ENCODE data around the gene QRICH1. TPM values are rescaled to one million over a fixed set of nuclear protein-coding genes. Genes with fewer than 3 reads are reported as not detected.

Gene QRICH1
- total and polyA plus RNA-seq, 7 donors = 21.5 to 83.9 (median 52.8) TPM

- WGBS, 3 donors = 29 to 37% (median 32%) methylated on average over 10 of the region's 10 CpGs
- DNase-seq (no peak), ATAC-seq (no peak)
- Histone ChIP-seq H3K9me3 (no peaks in the 10 kb centered on the region), H3K27me3 (ENCODE audit: insufficient read depth in 3 of 3, low read length in 2 of 3) (no peaks in the 10 kb centered on the region), H3K4me3 (peak overlapping the region; percentile 98), H3K27ac (peak overlapping the region; percentile 95), H3K36me3 (ENCODE audit: insufficient read depth in 1 of 2, low read depth in 1 of 2) (peaks cover 11 to 78% of the 10 kb centered on the region in 2 donors), H3K4me1 (peaks cover 16% of the 10 kb centered on the region)
- intact Hi-C loops (cut with DNase I) = no loop called here
- no peak for TF ChIP-seq CTCF (IDR thresholded peaks at IDR 0.05)
These were observed 25.2 kb upstream of the QRICH1 start for GRCh38 chr3:49119036-49119435.

- DNase-seq (no peak), ATAC-seq (no peak)
- no peak for TF ChIP-seq CTCF (IDR thresholded peaks at IDR 0.05)
- intact Hi-C loops (cut with DNase I) = no loop called here
- Histone ChIP-seq H3K4me3 (no peak overlapping the region), H3K27me3 (ENCODE audit: insufficient read depth in 3 of 3, low read length in 2 of 3) (no peaks in the 10 kb centered on the region), H3K9me3 (no peaks in the 10 kb centered on the region), H3K36me3 (ENCODE audit: insufficient read depth in 1 of 2, low read depth in 1 of 2) (peaks cover 16 to 100% of the 10 kb centered on the region in 2 donors), H3K4me1 (no peaks in the 10 kb centered on the region), H3K27ac (no peak overlapping the region)
- 81 to 88% (median 85%) methylated on average over 14 of the region's 14 CpGs for WGBS, 3 donors
These were observed 18.4 kb upstream of the QRICH1 start for GRCh38 chr3:49112262-49112661.

GRCh38 chr3:49111347-49111746 is 17.5 kb upstream of the QRICH1 start:
- Histone ChIP-seq H3K4me1 (no peaks in the 10 kb centered on the region), H3K27me3 (ENCODE audit: insufficient read depth in 3 of 3, low read length in 2 of 3) (no peaks in the 10 kb centered on the region), H3K9me3 (no peaks in the 10 kb centered on the region), H3K36me3 (ENCODE audit: insufficient read depth in 1 of 2, low read depth in 1 of 2) (peaks cover 15 to 99% of the 10 kb centered on the region in 2 donors), H3K4me3 (no peak overlapping the region), H3K27ac (no peak overlapping the region)
- intact Hi-C loops (cut with DNase I) = no loop called here
- 55 to 64% (median 59%) methylated on average over 5 to 6 of the region's 6 CpGs for WGBS, 3 donors
- ATAC-seq = peak in 1 of 4 donors; percentile 7
- no peak for DNase-seq
- TF ChIP-seq CTCF (IDR thresholded peaks at IDR 0.05) = no peak

- Histone ChIP-seq H3K9me3 (no peaks in the 10 kb centered on the region), H3K27ac (no peak overlapping the region), H3K27me3 (ENCODE audit: insufficient read depth in 3 of 3, low read length in 2 of 3) (no peaks in the 10 kb centered on the region), H3K4me3 (no peak overlapping the region), H3K36me3 (ENCODE audit: insufficient read depth in 1 of 2, low read depth in 1 of 2) (peaks cover 15 to 99% of the 10 kb centered on the region in 2 donors), H3K4me1 (no peaks in the 10 kb centered on the region)
- intact Hi-C loops (cut with DNase I) = no loop called here
- WGBS, 3 donors = 70 to 81% (median 72%) methylated on average over 13 of the region's 13 CpGs
- TF ChIP-seq CTCF (IDR thresholded peaks at IDR 0.05) = no peak
- ATAC-seq = no peak
- no peak for DNase-seq
These were observed 16.9 kb upstream of the QRICH1 start for GRCh38 chr3:49110780-49111179.

- ATAC-seq (no peak), DNase-seq (no peak)
- intact Hi-C loops (cut with DNase I) = no loop called here
- Histone ChIP-seq H3K27ac (no peak overlapping the region), H3K27me3 (ENCODE audit: insufficient read depth in 3 of 3, low read length in 2 of 3) (no peaks in the 10 kb centered on the region), H3K4me1 (peaks cover 13% of the 10 kb centered on the region), H3K9me3 (no peaks in the 10 kb centered on the region), H3K4me3 (no peak overlapping the region), H3K36me3 (ENCODE audit: insufficient read depth in 1 of 2, low read depth in 1 of 2) (peaks cover 11 to 77% of the 10 kb centered on the region in 2 donors)
- no peak for TF ChIP-seq CTCF (IDR thresholded peaks at IDR 0.05)
- 63 to 77% (median 73%) methylated on average over 14 of the region's 14 CpGs for WGBS, 3 donors
These were observed 14.5 kb upstream of the QRICH1 start for GRCh38 chr3:49108346-49108745.

Measured in psoas muscle (tissue), 8 donors.